ENCODE data around the gene ADAMTS4.

Gene ADAMTS4

GRCh38 chr1:161174911-161175310 lies 23.9 kb downstream of the ADAMTS4 start:
- no peak for DNase-seq (ENCODE audit: low spot score)

GRCh38 chr1:161173711-161174110 lies 25.1 kb downstream of the ADAMTS4 start:
- DNase-seq (ENCODE audit: low spot score), result no peak

DNA sequence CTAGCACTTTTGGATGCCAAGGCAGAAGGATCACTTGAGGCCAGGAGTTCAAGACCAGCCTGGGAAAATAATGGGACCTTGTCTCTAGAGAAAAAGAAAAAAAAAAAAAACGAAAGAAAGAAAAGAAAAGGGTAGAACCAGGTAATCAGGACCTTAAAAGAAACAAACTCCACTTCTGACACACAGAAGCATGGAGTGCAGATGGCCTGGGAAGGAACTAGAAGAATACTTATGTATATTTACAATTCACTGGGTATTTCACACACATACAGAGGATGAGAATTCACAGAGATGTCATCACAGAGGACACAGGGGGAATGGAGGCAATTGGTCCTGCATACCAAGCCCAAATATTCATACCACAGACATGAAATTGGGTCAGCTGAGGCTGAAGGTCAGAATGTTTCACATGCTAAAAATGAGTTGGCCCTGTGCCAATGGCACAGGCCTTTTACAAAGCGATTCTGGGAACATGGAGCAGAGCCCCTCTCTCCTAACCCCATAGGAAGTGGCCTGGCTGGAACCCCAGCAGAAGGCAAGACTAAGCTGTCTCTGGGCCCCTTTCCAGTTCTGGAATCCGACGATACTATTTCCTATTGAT lies 26.0 kb downstream of the ADAMTS4 start:
- DNase-seq (ENCODE audit: low spot score), result no peak

DNA sequence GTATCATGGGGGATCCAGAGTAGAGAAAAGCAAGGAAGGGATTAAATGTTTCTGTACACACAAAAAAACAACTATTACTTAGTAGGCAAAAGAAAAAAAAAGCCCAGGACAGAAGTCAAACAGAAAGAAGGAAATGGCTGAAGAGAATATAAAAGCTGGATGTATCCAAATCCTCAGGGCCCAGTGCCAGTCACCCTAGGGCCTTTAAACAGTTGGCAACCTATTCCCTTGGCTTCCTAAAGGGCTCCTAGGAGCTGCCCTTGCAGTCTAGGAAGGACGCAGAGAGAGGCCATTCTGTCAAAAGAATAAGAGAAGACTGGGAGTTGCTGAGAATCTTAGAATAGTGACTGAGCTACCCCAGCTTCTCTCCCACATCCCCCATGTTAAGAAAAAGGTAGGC lies 26.5 kb downstream of the ADAMTS4 start:
- no peak for DNase-seq (ENCODE audit: low spot score)

DNA sequence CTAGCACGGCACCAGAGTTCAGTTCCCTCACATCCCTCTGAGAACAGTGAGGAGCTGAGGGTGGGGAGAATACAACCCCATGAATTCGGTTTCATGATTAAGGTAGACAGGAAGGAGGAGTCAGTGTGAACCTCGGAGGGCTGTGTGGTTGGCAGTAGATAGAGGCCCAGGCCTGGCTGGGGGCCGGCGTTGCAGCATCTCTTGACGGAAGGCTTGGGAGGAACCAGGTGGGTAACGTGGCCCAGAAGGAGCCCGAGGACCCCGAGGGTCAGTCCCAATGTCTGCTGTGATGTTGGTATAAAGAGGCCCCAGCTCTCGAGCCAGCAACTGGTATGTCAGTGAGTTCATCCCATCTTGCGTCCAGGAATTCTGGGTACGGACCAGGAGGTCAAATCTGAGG lies 27.2 kb downstream of the ADAMTS4 start:
- no peak for DNase-seq (ENCODE audit: low spot score)

- no peak for DNase-seq (ENCODE audit: low spot score)
Measured at GRCh38 chr1:161171191-161171590, 27.7 kb downstream of the ADAMTS4 start.

GRCh38 chr1:161168906-161169305 lies 29.9 kb downstream of the ADAMTS4 start:
- DNase-seq (ENCODE audit: low spot score), result no peak

GRCh38 chr1:161166669-161167548 lies 31.9 kb downstream of the ADAMTS4 start:
- peak; percentile 56 for DNase-seq (ENCODE audit: low spot score)

DNA sequence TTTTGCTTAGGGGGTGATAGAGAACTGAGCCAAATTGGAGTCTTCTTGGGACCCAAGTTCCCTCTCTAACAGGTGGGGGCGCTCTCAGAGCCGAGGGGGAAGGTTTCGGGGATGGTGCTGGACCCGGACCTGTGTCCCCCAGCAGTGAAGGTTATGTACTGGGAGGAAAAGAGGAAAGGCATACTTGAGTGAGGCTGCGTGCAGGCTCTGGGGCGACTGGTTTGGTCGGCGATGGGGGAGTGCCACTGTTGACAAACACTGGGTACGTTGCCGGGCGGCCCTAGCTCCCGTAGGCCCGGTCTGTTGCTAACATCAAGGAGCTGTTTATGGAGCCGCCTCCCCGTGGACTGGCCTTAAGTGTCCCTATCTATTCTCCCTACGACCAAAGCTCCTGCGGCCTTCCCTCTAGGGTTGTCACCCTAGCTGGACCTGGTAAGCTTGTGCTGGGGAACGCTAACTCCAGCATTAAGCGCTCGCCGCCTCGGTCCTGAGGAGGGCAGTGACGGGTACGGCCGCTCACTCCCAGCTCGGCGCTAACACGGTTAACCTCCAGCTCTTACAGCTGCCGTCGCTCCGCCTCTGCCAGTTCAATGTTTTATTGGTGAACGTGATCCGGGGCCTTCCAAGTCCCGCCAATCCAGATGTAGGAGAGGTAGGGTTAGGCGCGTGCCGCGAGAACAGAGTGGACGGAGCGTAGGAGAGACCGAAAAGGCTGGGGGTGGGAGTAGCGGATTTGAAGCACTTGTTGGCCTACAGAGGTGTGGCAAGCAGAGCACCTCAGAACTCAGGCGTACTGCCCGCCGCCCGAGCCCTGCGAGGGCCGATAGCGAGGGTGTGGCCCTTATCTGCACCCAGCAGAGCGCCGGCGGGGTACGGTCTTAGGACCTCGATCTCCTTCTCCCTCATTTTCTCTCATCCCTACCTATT lies 32.8 kb downstream of the ADAMTS4 start, which contains the start of gene PPOX:
TSS of gene PPOX (plus strand) at position 685 of the 927 bp plus-strand sequence. CDS start 422 bp downstream, outside the sequence.
- peak; percentile 92 for DNase-seq (ENCODE audit: low spot score)

DNA sequence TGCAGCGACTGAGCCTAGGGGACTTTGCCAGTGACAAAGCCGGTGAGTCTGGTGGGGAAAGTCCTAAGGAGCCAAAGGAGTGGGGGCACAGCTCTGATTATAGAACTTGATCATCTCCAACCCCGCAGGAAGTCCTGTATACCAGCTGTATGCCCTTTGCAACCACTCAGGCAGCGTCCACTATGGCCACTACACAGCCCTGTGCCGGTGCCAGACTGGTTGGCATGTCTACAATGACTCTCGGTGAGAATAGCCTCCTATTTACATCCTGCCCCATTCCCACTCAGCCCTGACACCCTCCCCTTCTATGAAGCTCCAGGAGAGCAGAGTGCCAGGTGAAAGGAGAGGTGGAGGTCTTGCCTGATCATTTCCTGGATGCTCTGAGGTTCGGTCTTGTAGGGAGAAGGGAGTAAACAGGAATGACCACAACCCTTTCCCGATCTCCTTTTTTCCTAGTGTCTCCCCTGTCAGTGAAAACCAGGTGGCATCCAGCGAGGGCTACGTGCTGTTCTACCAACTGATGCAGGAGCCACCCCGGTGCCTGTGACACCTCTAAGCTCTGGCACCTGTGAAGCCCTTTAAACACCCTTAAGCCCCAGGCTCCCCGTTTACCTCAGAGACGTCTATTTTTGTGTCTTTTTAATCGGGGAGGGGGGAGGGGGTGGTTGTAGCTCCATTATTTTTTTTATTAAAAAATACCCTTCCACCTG lies 33.8 kb downstream of the ADAMTS4 start:
- no peak for DNase-seq (ENCODE audit: low spot score)

DNA sequence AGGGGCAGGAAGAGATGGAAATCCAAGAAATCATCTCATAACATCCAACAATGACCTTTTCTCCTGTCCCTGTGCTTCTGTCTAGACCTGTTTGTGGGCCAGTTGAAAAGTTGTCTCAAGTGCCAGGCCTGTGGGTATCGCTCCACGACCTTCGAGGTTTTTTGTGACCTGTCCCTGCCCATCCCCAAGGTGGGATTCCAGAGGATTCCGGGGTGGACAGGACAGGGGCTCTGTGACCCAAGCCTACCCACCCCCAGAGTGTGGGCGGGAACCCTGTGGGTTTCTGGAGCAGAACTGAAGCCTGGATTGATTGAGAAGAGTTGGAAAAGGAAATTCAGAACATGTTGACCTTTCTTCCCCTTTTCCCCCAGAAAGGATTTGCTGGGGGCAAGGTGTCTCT lies 35.1 kb downstream of the ADAMTS4 start:
- no peak for DNase-seq (ENCODE audit: low spot score)

GRCh38 chr1:161162806-161163205 lies 36.0 kb downstream of the ADAMTS4 start:
- DNase-seq (ENCODE audit: low spot score), result no peak

- DNase-seq (ENCODE audit: low spot score), result no peak
Measured at GRCh38 chr1:161162052-161162451, 36.8 kb downstream of the ADAMTS4 start.

DNA sequence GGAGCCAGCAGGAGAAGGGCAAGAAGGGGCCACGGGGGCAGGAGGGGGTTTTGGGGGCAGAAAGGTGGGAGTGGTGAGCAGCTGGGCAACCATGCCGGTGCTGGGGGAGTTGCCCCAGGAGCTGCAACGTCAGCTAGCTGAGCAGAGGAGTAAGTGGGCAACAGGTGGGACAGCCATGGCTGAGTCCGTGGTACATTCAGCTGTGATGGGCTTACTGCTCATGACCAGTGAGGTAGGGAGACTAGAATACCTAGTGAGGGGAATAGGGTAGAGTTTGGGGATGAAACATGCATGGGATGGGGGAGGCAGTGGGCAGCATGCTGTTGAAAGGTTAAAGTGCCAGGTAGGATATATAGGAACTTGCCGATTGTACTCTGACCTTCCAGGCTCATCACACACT lies 37.2 kb downstream of the ADAMTS4 start:
- no peak for DNase-seq (ENCODE audit: low spot score)

GRCh38 chr1:161160671-161161145 lies 38.1 kb downstream of the ADAMTS4 start:
- DNase-seq (ENCODE audit: low spot score), result no peak

- DNase-seq (ENCODE audit: low spot score), result no peak
Measured at GRCh38 chr1:161159913-161160243, 39.0 kb downstream of the ADAMTS4 start.

DNA sequence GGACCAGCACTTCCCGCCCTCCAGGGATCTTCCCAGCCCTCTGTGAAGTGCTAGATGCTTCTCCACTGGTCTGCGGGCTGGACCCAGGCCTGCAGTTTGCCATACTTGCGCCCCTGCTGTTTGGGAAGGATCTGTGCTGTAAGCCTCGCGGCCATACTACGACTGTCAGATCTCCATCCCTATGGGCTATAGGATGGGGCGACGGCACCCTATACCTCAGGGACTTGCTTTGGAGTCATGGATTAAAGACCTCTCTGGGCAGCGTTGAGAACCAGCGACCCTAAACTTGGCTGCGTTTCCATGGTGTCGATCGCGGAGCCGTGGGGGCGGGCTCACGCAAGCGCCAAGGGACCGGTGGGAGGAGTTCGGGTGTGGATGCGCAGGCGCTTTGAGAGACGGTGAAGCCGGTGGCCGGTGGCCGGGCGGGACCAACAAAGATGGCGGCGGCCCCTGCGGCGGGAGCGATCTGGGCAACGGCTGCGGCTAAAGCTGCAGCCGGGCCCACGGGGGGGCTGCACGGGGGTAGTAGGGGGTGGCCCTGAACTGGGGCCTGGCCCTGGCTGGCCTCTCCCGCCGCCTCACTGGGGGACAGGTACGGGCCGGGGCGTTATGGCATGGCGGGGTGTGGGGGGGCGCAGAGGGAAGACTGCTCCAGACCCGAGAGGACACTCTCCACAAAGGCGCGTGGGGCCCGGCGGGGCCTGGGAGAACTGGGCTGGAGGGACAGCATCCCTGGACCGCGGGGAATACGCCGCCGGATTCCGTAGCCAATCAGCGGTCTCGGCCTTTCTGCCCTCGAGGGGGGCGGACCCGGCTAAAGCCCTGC lies 39.6 kb downstream of the ADAMTS4 start, which contains the start of gene USP21:
TSS of gene USP21 (plus strand) at position 414 of the 826 bp plus-strand sequence. CDS start 1,141 bp downstream, outside the sequence.
- DNase-seq (ENCODE audit: low spot score), result peak; percentile 99

DNA sequence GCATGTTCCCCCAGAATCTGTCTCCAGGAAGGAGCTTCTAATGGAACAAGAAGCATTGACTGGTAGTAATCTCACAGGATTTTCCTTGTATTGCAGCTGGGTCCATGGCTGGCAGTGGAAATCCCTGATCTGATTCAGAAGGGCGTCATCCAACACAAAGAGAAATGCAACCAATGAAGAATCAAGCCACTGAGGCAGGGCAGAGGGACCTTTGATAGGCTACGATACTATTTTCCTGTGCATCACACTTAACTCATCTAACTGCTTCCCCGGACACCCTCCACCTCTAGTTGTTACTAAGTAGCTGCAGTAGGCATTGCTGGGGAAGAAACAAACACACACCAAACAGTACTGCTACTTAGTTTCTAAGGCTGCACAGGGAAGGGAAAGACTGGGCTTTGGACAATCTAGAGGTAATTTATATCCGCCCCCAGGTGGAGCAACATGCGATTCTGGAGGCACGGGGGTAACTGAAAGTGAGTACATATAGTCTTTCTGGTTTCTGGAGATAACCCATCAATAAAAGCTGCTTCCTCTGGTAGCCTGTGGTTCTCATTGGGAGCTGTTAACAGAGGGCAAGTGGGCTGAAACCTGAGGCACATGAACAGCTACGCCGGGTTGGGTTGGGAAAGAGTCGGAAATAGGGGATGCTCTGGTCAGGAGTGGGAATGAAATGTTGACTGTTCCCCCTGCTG lies 40.4 kb downstream of the ADAMTS4 start:
- no peak for DNase-seq (ENCODE audit: low spot score)

- no peak for DNase-seq (ENCODE audit: low spot score)
Measured at GRCh38 chr1:161157867-161158266, 41.0 kb downstream of the ADAMTS4 start.
